OCI-M2 (cell line): ENCODE data around the gene LACTBL1.
"Not testable (repeated sequence)": the region's sequence is repeated elsewhere in the genome, so short reads cannot be mapped to it uniquely, and the experiment has no call there.

Experiments
- DNase-seq: peaks from one replicate; lab custom pipeline; 2025; ENCODE audit not compliant: unreplicated experiment; lab: John Stamatoyannopoulos, UW

The LACTBL1 gene

GRCh38 chr1:22945171-22945570, 27.5 kb downstream of the LACTBL1 start:
- not testable (repeated sequence) for DNase-seq

GRCh38 chr1:22944346-22945055, 28.2 kb downstream of the LACTBL1 start:
- DNase-seq = no peak

GRCh38 chr1:22941257-22941656, 31.4 kb downstream of the LACTBL1 start:
- no peak for DNase-seq

GRCh38 chr1:22936681-22937080, 36.0 kb downstream of the LACTBL1 start:
- DNase-seq = no peak

- no peak for DNase-seq
Measured at GRCh38 chr1:22935433-22935832, 37.2 kb downstream of the LACTBL1 start.

DNA sequence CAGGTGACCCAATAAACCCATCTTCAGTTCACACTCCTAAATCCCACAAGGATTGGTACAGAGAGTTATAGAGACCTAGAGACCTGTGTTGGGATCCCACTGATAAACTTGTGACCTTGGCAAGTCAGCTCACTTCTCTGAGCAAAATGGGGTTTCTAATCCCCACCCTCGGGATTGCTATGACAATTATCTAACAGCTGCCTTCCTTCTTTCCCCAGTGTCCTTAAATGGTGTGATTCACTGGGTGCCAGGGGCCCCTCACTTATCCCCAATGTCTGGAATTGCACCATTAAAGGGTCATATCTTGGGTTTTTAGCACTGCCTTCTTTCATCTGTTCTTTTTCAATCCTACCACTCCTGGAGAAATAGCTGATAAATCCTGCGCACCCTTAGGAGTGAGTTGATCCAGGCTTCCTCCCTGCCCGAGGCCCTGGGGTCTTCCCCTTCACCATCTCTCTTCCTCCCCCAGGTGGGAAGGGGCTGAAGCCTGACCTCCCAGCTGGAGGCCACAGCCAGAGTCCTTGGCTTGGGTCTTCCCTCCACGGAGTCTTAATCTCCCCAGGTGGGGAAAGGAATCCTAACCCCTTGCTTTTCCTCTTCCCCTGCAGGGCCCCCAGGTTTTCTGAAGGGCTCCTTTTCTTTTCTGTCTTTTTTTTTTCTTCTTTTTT, 39.7 kb downstream of the LACTBL1 start:
- no peak for DNase-seq

DNA sequence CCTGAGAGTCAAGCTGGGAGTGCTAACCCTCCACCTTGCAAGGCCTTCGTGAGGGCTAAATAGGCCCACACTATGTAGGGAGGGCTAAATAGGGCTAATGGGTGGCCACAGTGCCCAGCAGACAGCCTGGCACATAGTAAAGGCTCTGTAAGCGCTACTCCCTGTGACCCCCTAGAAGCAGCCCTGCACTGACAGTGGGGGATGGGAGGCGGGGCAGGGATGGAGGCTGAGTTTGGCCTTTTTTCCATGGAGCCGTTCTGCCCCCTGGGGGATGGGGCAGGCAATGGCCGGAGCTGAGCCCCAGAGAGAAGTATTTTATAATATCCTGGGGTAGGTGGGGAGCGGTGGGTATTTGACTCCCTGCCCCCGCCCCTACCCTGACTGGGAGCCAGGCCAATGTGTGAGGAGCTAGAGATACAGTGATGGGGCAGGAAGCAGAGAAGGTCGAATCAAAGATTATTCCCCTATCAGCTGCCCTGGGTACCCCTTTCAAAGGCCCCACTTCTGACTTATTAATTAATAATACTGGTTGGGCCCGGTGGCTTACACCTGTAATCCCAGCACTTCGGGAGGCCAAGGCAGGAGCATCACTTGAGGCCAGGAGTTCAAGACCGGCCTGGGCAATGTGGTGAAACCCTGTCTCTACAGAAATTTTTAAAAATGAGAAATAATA, 42.3 kb downstream of the LACTBL1 start:
- DNase-seq = no peak

GRCh38 chr1:22925111-22925510, 47.6 kb downstream of the LACTBL1 start:
- DNase-seq = no peak

- no peak for DNase-seq
Measured at GRCh38 chr1:22922640-22923039, 50.0 kb downstream of the LACTBL1 start.

- no peak for DNase-seq
Measured at GRCh38 chr1:22921452-22922126, 51.1 kb downstream of the LACTBL1 start.

- DNase-seq = no peak
Measured at GRCh38 chr1:22920734-22921451, 51.8 kb downstream of the LACTBL1 start.

- no peak for DNase-seq
Measured at GRCh38 chr1:22920026-22920733, 52.5 kb downstream of the LACTBL1 start.

- no peak for DNase-seq
Measured at GRCh38 chr1:22919341-22920025, 53.2 kb downstream of the LACTBL1 start.

- DNase-seq = no peak
Measured at GRCh38 chr1:22918644-22919043, 54.0 kb downstream of the LACTBL1 start.

DNA sequence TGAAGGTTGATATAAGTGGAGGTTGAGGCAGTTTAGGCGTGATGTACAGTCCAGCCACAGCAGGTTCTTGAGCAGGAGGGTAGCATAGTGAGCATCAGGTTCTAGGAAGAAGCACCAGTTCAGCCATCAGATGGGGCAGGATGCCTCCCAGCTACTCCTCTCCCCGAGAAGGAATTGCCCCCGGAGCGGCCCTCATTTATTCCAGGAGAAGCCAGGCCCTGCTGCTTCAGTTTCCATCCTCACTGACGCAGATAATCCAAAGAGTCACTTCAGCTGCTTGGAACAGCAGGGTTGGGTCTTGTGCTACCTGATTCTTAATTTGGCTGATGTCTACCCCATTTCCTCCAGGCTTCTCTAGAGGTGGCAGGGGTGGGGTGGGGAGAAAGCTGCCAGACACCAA, 54.7 kb downstream of the LACTBL1 start:
- no peak for DNase-seq

DNA sequence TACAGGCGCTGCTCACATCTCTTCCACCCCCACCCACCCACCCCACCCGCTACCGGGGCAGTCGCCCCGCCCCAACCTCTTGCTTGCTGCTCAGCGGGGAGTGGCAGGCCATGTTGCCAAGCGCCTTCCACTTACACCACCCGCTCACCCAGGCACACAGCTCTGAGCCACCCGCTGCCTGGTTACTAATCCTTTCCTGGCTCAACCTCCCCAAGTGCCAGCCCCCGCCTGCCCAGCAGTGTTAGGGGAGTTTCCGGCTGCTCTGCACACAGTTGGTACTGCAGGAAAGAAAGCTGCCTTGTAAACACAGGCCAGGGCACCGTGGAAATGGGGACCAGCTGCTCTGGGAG, 56.2 kb downstream of the LACTBL1 start:
- no peak for DNase-seq

DNA sequence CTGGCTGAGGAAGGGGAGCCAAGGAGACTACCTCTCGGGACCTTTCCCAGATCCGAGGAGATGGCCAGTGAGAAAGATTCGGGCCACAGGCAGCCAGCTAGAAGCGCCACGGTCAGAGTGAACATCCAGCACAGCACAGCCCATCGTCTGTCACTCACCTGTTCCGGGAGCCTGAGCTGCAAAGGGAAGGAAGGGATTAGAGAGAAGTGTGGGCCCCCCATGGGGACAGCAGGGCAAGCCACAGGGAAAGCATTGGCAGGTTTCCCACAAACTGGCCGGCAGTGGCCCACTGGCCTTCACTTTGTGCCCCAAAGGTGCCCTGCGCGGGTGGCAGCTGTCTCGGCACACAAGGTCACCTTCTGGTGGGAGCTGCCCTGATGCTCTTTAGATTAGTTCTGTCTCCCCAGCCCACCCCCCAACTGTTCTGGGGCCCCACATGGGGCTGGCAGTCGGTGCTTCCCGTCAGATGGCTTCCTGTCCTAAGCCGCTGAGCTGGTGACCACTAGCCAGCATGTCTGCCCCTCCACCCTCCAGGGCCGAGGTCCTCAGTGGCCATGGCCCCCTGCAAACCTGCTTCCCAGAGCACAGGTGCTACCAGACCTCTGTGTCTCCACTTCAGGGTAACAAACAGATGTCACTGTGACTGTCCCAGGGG, 56.7 kb downstream of the LACTBL1 start:
- DNase-seq = no peak

- DNase-seq = no peak
Measured at GRCh38 chr1:22915231-22915630, 57.4 kb downstream of the LACTBL1 start.

DNA sequence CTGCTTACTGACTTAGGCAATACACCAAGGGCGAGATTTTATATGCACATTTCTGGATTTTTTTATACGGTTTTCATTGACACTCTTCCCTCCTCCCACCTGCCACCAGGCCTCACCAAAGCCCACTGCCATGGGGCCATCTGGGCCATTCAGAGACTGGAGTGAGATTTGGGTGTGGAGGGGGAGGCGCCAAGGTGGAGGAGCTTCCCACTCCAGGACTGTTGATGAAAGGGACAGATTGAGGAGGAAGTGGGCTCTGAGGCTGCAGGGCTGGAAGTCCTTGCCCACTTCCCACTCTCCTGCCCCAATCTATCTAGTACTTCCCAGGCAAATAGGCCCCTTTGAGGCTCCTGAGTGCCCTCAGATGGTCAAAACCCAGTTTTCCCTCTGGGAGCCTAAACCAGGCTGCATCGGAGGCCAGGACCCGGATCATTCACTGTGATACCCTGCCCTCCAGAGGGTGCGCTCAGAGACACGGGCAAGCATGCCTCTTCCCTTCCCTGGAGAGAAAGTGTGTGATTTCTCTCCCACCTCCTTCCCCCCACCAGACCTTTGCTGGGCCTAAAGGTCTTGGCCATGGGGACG, 57.9 kb downstream of the LACTBL1 start:
- no peak for DNase-seq
